ENCODE measurements around the gene ANKK1. TPM values are rescaled to one million over a fixed set of nuclear protein-coding genes. Genes with fewer than 3 reads are reported as not detected.

The ANKK1 gene
- total RNA-seq, 4 donors from 2014 or later, result 0.64 to 9.7 TPM; not detected in 2

DNA sequence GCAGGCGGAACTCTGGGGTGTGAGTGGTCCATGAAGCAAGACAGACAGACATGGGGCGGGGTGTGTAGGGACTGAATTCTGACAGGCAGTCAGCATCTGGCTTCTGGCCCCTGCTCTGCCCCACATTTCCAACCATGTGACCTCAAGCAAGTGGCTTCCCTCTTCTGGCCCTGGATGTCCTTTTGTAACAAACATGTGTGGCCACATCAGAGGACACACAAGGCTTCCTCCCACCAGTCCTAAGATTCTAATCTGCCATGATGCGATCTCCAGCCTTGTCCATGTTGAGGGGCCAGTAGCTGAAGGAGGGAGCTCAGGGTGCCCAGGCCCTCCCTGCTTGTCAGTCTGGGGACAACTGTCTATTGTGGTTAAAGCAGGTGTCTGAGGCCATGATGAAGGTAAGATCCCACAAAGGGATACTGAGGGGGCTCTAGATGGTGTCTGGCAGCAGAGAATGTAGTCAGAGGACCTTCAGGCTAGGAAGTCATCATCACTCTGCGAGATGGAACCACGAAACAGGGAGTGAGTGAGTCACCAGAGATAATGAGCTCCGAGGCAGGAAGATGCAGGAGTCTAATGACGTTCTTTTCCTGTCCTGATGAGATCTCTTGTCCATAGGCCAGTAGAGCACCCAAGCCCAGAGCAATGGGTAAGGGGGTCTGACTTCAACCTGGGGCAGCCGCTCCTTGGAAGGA, 60.2 kb downstream of the ANKK1 start:
- H3K4me3 ChIP-seq, result no peak overlapping the region
- no peaks in the 10 kb centered on the region for H3K9me3 ChIP-seq
- TF ChIP-seq EP300 (IDR thresholded peaks at IDR 0.05; ENCODE audit: low read depth) (no peak), POLR2AphosphoS5 (IDR thresholded peaks at IDR 0.05) (no peak), POLR2A (IDR thresholded peaks at IDR 0.05) (no peak)
- TF ChIP-seq, protein P1, sequence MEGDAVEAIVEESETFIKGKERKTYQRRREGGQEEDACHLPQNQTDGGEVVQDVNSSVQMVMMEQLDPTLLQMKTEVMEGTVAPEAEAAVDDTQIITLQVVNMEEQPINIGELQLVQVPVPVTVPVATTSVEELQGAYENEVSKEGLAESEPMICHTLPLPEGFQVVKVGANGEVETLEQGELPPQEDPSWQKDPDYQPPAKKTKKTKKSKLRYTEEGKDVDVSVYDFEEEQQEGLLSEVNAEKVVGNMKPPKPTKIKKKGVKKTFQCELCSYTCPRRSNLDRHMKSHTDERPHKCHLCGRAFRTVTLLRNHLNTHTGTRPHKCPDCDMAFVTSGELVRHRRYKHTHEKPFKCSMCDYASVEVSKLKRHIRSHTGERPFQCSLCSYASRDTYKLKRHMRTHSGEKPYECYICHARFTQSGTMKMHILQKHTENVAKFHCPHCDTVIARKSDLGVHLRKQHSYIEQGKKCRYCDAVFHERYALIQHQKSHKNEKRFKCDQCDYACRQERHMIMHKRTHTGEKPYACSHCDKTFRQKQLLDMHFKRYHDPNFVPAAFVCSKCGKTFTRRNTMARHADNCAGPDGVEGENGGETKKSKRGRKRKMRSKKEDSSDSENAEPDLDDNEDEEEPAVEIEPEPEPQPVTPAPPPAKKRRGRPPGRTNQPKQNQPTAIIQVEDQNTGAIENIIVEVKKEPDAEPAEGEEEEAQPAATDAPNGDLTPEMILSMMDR (IDR thresholded peaks at IDR 0.05), result no peak
- intact Hi-C loops (cut with DNase I; ENCODE audit: low total_unique reads), result no loop called here
- in situ Hi-C loops (cut with MboI; ENCODE audit: low pct_ligation_motif_present in 1 of 4, low pct_unique_long_range_greater_than_20kb in 1 of 4, low sequenced_read_pairs in 3 of 4), result no loop called here
- DNase-seq, result no peak
- no peaks in the 10 kb centered on the region for H3K4me1 ChIP-seq
- H3K36me3 ChIP-seq, result no peaks in the 10 kb centered on the region
- H3K27ac ChIP-seq, result no peak overlapping the region
- 72% methylated on average over 8 of the region's 8 CpGs; no CpG with 5 or more reads in 1 of the 2 donors for WGBS, 2 donors (ENCODE audit: low coverage in 1 of 2)
- H3K27me3 ChIP-seq, result no peaks in the 10 kb centered on the region

DNA sequence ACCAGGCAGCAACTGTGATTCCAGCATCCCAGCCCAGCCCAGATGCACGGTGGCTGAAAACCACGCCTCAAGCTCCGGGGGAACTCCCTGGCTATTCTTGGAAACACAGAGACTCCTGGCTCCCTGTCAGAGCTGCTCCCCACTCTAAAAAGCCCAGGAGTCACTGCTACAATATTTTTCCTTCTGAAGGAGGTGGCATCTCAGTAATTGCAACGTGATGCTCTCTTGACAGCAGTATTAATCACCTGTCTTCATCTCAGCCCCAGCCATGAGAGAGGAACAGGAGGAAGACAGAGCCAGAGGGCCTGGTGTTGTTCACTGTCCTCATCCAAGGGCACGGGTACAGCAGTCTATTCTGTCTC, 60.7 kb downstream of the ANKK1 start:
- DNase-seq, result no peak
- WGBS, 2 donors (ENCODE audit: low coverage in 1 of 2), result 65% methylated on average over 5 of the region's 5 CpGs; no CpG with 5 or more reads in 1 of the 2 donors
- TF ChIP-seq, protein P1 (IDR thresholded peaks at IDR 0.05), result no peak
- TF ChIP-seq EP300 (IDR thresholded peaks at IDR 0.05; ENCODE audit: low read depth) (no peak), POLR2AphosphoS5 (IDR thresholded peaks at IDR 0.05) (no peak), POLR2A (IDR thresholded peaks at IDR 0.05) (no peak)
- H3K27ac ChIP-seq, result no peak overlapping the region
- H3K4me1 ChIP-seq, result no peaks in the 10 kb centered on the region
- H3K4me3 ChIP-seq, result no peak overlapping the region
- intact Hi-C loops (cut with DNase I; ENCODE audit: low total_unique reads) (no loop called here), in situ Hi-C loops (cut with MboI; ENCODE audit: low pct_ligation_motif_present in 1 of 4, low pct_unique_long_range_greater_than_20kb in 1 of 4, low sequenced_read_pairs in 3 of 4) (no loop called here)
- H3K36me3 ChIP-seq, result no peaks in the 10 kb centered on the region
- no peaks in the 10 kb centered on the region for H3K9me3 ChIP-seq
- H3K27me3 ChIP-seq, result no peaks in the 10 kb centered on the region

GRCh38 chr11:113449743-113450142, 62.2 kb downstream of the ANKK1 start:
- Histone ChIP-seq H3K4me1 (no peaks in the 10 kb centered on the region), H3K27ac (no peak overlapping the region), H3K9me3 (no peaks in the 10 kb centered on the region), H3K4me3 (no peak overlapping the region), H3K27me3 (no peaks in the 10 kb centered on the region), H3K36me3 (no peaks in the 10 kb centered on the region)
- no peak for DNase-seq
- in situ Hi-C loops (cut with MboI; ENCODE audit: low pct_ligation_motif_present in 1 of 4, low pct_unique_long_range_greater_than_20kb in 1 of 4, low sequenced_read_pairs in 3 of 4) (no loop called here), intact Hi-C loops (cut with DNase I; ENCODE audit: low total_unique reads) (no loop called here)
- TF ChIP-seq POLR2A (IDR thresholded peaks at IDR 0.05) (no peak), POLR2AphosphoS5 (IDR thresholded peaks at IDR 0.05) (no peak), EP300 (IDR thresholded peaks at IDR 0.05; ENCODE audit: low read depth) (no peak)
- TF ChIP-seq, protein P1 (IDR thresholded peaks at IDR 0.05), result no peak
- WGBS, 2 donors (ENCODE audit: low coverage in 1 of 2), result 83 to 86% methylated on average over 6 of the region's 6 CpGs

Small RNAs within 50 kb of the gene (small RNA-seq; reads per million reads assigned to genes)
- gene MIR4301, result 0 reads per million in 4 donors

Other genes starting within 250 kb of the ANKK1 start
- 10 to 100 TPM; 10.3 to 24.1 (median 16.0) TPM for gene TTC12, start 73.2 kb upstream of the ANKK1 start, total RNA-seq
- gene DRD2, start 87.6 kb downstream of the ANKK1 start, total RNA-seq, result under 1 TPM in 2 of 4 donors, not detected in 2; 0.16 to 0.40 TPM

Measured in transverse colon (tissue), 4 donors.